SJSA1 (cell line): ENCODE measurements around the gene CLMP. TPM values are rescaled to one million over a fixed set of nuclear protein-coding genes. Genes with fewer than 3 reads are reported as not detected.
"Not testable (repeated sequence)": the region's sequence is repeated elsewhere in the genome, so short reads cannot be mapped to it uniquely, and the experiment has no call there.

Experiments used
- DNase-seq, 2 experiments: peaks; one replicate each; pipeline ENCODE4 v3.0.0-alpha.2; 2015 to 2020; ENCODE audit warnings: low spot score in 2 of 2, low read depth in 1 of 2
- H3K27ac ChIP-seq: fragments of 250-450 bp; sonication (Bioruptor Pico); 2 replicates; pipeline ENCODE4 v1.5.1; 2020; ENCODE audit warnings: mild to moderate bottlenecking, moderate library complexity
- H3K27me3 ChIP-seq: fragments of 250-450 bp; sonication (Bioruptor Pico); replicated peaks from 2 replicates; pipeline ENCODE4 v1.5.1; 2020; ENCODE audit warnings: mild to moderate bottlenecking, moderate library complexity
- H3K36me3 ChIP-seq: fragments of 250-450 bp; sonication (Bioruptor Pico); 2 replicates; pipeline ENCODE4 v1.5.1; 2020; ENCODE audit warnings: mild to moderate bottlenecking
- H3K4me1 ChIP-seq: fragments of 250-450 bp; sonication (Bioruptor Pico); replicated peaks from 2 replicates; pipeline ENCODE4 v1.6.1; 2021; ENCODE audit warnings: mild to moderate bottlenecking
- H3K4me3 ChIP-seq: fragments of 250-450 bp; sonication (Bioruptor Pico); 2 replicates; pipeline ENCODE4 v1.5.1; 2020; ENCODE audit warnings: mild to moderate bottlenecking
- H3K9me3 ChIP-seq: fragments of 250-450 bp; sonication (Bioruptor Pico); replicated peaks from 2 replicates; pipeline ENCODE4 v1.5.1; 2020; ENCODE audit warnings: mild to moderate bottlenecking
- total RNA-seq: library from RNA; depleted of rRNA; stranded (reverse); fragments of >200 nt; shearing (Covaris generic); gene quantifications from 2 replicates; pipeline ENCODE4 v1.2.3, GENCODE V29; 2014

The CLMP gene
- total RNA-seq, 1 experiment from 2014 or later = 21.6 TPM

DNA sequence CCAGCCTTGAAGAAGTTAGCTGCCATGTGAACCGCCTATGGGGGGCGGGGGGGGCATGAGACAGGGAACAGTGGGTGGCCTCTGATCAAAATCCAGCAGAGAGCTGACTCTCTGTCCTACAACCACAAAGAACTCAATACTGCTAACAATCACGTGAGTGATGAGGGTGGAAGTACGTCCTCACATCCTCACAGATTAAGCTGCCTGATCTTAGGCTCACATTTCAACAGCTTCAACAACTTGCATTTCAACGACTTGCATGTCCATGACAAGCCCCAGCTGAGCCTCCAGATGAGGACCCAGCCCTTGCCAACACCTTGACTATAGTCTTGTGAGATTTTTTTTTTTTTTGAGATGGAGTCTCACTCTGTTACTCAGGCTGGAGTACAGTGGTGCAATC is 51.6 kb downstream of the CLMP start:
- Histone ChIP-seq H3K27ac (no peak overlapping the region), H3K9me3 (no peaks in the 10 kb centered on the region), H3K4me3 (no peak overlapping the region), H3K4me1 (peaks cover 31% of the 10 kb centered on the region), H3K36me3 (no peaks in the 10 kb centered on the region), H3K27me3 (no peaks in the 10 kb centered on the region)
- DNase-seq = no peak

DNA sequence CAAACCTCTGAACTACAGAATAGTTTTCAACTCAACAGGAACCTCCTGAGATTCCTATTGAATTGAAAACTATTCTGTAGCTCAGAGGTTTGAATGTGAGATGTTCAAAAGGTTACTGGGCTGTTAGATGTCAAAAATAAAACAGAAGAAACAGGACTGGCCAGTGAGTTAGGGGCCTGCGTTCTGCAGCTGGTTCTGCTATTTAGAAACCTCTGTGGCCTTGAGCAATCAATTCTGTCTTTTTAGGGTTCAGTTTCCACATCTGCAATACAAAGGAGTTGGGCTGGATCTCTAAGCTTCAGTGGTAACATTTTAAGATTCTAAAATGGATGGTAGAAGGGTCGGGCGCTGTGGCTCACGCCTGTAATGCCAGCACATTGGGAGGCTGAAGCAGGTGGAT is 55.8 kb downstream of the CLMP start:
- Histone ChIP-seq H3K4me1 (peaks cover 33% of the 10 kb centered on the region), H3K9me3 (no peaks in the 10 kb centered on the region), H3K27ac (no peak overlapping the region)

DNA sequence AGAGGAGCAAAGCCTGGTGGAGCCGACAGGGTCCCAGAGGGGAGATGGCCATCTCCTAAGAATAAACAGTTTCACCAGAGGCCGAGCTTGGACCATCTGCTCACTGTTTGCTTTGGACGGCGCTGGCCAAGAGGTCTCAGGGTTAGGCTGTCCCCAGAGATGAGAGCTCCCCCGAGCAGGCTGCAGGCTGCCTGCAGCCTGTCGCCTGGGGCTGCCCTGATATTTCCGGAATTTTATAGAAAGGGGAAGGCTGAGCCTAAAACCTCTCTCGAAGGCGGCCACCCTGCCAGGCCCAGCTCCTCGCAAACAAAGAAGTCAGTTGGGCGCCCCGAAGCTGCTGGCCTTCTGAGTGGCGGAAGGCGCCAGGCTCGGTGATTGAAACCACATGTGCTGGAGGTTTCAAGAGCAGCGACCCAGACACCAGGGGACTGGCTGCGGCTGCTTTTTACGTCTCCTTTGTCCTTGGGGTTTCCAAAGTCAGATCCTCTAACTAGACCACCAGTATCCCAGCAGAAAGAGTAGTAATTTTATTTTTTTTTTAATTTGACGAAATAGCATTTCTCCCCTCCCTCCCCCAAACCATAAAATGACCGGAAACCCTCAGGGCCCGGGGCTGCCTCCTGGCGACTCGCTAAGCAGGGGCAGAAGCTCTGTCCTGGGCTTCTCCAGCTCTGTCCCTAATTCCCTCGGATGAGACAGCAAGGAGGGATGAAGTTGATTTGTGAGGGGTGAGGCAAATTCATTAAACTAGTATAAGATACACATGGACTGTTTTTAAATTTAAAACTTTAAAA is 57.4 kb downstream of the CLMP start:
- Histone ChIP-seq H3K36me3 (no peaks in the 10 kb centered on the region), H3K4me1 (peaks cover 24% of the 10 kb centered on the region), H3K27me3 (no peaks in the 10 kb centered on the region), H3K9me3 (no peaks in the 10 kb centered on the region), H3K4me3 (peak overlapping the region; percentile 15; the same call in 1 of the 2 replicates), H3K27ac (peak overlapping the region; percentile 72)
- peak; percentile 92 to 93 for DNase-seq

More for the DNA sequence above, 55.8 kb downstream of the CLMP start:
- Histone ChIP-seq H3K36me3 (no peaks in the 10 kb centered on the region), H3K4me3 (no peak overlapping the region), H3K27me3 (no peaks in the 10 kb centered on the region)
- no peak for DNase-seq

DNA sequence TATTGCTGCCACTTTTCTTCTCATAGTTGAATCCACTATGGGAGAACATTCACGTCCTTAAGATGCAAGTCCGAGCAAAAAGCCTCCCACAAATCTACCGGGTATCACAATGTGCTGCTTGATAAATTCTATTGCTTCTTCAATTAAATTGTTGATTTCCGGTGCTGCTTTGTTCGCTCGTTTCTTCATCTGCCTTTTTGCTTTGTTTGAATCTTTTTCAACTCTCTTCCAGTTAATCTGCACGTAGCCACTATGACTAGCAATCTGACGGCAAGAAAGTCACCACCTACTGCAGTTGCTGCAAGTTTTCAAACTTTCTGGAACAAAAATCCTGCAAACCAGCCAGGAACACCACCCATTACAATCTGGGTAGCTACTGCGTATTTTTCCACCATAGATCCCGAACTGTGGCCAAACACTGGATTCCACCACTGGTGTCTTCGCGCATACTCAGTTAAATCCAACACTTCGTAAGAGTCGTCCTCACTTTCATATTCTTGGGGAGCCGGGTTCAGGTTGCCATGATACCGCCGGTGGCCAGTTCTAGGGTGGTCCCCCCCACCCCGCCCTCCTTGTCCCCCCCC is 59.1 kb downstream of the CLMP start:
- peaks cover 25% of the 10 kb centered on the region for H3K4me1 ChIP-seq
- H3K9me3 ChIP-seq = no peaks in the 10 kb centered on the region
- no peak overlapping the region for H3K27ac ChIP-seq
- H3K27me3 ChIP-seq = no peaks in the 10 kb centered on the region
- H3K4me3 ChIP-seq = no peak overlapping the region
- no peaks in the 10 kb centered on the region for H3K36me3 ChIP-seq
- no peak for DNase-seq

DNA sequence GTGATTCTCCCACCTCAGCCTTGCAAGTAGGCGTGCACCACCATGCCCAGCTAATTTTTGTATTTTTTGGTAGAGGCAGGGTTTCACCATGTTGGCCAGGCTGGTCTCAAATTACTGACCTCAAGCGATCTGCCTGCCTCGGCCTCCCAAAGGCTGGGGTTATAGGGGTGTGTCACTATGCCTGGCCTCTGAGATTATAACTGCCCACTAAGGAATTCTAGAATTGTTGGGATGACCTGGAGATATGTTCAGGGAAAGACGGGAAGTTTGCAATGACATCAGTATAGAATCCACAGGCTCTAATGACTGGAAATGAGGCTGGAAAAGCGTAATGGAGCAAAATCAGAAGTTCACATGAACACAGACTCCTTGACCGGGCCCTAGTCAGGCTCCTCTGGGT is 62.2 kb downstream of the CLMP start:
- Histone ChIP-seq H3K4me3 (no peak overlapping the region), H3K4me1 (peaks cover 24% of the 10 kb centered on the region), H3K9me3 (no peaks in the 10 kb centered on the region), H3K27me3 (no peaks in the 10 kb centered on the region), H3K27ac (no peak overlapping the region), H3K36me3 (no peaks in the 10 kb centered on the region)
- no peak for DNase-seq

DNA sequence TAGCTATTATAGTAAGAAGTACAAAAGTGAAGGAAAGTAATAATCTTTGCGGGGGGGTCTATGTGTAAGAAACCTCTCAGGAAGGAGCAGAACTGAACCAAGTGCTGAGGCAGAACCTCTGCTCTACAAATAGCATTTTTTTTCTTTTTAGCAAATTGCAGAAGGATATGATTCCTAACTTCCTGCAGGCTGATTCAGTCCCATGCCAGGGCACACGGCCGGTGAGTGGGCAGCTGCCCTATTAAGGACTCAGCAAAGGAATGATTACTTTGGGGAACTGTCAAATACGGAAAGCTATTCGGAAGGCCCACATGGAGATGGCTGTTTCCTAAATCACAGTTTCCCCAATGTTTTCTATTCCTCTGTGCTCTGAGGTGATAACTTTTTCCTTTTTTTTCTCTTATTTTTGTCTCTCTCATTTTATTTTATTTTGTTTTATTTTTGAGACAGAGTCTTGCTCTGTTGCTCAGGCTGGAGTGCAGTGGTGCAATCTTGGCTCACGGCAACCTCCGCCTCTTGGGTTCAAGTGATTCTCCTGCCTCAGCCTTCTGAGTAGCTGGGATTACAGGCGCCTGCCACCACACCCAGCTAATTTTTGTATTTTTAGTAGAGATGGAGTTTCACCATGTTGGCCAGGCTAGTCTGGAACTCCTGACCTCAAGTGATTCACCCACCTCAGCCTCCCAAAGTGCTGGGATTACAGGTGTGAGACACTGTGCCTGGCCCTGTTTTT is 62.8 kb downstream of the CLMP start:
- not testable (repeated sequence) for H3K36me3 ChIP-seq, H3K27me3 ChIP-seq, H3K9me3 ChIP-seq, H3K27ac ChIP-seq, DNase-seq, H3K4me3 ChIP-seq
- peaks cover 22% of the 10 kb centered on the region for H3K4me1 ChIP-seq

DNA sequence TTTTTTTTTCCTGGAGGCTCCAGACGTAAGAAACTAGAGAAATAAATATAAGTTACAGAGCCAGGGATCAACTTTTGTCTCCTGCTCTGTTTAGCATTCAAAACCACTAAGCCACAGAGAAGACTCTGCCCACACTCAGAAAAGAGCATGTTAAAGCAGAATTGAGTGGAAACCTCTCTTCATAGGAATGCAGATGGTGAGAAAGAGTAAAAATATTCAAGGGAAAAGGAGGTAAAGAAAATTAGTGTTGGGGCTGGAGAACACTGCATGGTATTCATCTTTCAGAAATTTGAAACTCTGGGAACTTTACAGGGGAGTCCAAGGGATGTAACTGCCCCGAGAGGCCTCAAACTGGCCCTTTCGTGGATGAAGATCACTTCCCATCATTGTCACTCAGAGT is 65.1 kb downstream of the CLMP start:
- no peaks in the 10 kb centered on the region for H3K27me3 ChIP-seq
- no peaks in the 10 kb centered on the region for H3K36me3 ChIP-seq
- H3K4me3 ChIP-seq = no peak overlapping the region
- H3K4me1 ChIP-seq = peaks cover 19% of the 10 kb centered on the region
- peak overlapping the region; percentile 78 for H3K27ac ChIP-seq
- DNase-seq = peak in 1 of 2 experiments; percentile 69
- H3K9me3 ChIP-seq = no peaks in the 10 kb centered on the region

DNA sequence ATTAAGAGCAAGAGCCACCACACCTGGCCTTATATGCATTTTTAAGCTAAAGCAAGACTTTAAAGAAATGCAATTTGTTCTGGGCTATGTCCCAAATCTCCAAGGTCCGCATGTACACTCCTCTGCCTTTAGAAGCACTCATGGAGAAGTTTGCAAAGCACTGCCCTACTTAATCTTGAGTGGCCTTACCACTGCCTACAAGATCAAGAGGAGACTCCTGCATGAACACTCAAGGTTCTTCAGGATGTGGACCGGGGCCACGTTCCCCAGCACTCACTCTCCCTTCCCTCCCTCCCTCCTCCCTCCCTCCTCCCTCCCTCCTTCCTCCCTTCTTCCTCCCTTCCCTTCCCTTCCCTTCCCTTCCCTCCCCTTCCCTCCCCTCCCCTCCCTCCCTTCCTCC is 69.9 kb downstream of the CLMP start:
- no peaks in the 10 kb centered on the region for H3K27me3 ChIP-seq
- no peak for DNase-seq
- no peaks in the 10 kb centered on the region for H3K36me3 ChIP-seq

DNA sequence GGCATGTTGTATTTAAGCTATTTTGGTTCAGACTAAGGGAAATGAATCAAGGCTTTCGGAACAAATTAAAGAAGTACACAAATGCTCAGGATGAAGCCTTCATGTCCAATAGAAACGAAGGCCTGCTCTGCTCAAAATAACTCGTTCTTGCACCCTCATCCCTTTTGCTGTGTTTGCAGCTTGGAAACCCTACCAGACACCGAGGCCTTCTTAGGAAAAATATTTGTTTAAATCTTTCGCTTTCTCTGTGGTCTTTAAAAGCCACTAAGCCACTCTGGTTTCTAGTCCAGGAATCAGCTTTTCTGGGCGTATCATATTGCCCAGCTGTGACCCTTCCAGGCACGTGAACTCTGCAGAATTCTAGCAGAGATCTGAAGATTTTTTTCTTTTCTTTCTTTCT is 72.2 kb downstream of the CLMP start:
- peak in 1 of 2 experiments; percentile 11 for DNase-seq
- Histone ChIP-seq H3K4me3 (no peak overlapping the region), H3K27me3 (no peaks in the 10 kb centered on the region), H3K27ac (peak overlapping the region; percentile 12; the same call in 1 of the 2 replicates), H3K4me1 (peaks cover 29% of the 10 kb centered on the region), H3K9me3 (no peaks in the 10 kb centered on the region), H3K36me3 (no peaks in the 10 kb centered on the region)

More for the DNA sequence above, 69.9 kb downstream of the CLMP start:
- no peaks in the 10 kb centered on the region for H3K9me3 ChIP-seq
- no peak overlapping the region for H3K27ac ChIP-seq
- peaks cover 24% of the 10 kb centered on the region for H3K4me1 ChIP-seq
- no peak overlapping the region for H3K4me3 ChIP-seq

DNA sequence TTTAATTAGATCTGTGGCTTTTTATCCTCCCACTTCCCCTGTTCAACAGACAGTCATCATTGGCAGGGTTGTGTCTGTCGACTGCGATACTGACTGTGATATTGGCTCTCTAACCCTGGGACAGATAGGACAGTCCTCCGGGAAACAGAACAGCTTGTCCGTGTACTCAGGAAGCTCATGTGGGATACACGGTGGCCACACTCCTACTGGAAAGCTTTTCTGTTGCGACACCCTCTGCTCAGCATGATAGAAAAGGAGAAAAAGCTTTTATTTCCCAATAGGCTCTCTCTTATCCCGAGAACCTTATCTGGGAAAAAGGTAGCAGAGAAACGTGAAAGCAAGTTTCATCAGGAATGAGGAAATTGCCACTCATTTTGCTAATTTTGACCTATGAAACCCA is 72.7 kb downstream of the CLMP start:
- Histone ChIP-seq H3K27me3 (no peaks in the 10 kb centered on the region), H3K27ac (peak overlapping the region; percentile 12; the same call in 1 of the 2 replicates), H3K4me1 (peaks cover 32% of the 10 kb centered on the region), H3K4me3 (no peak overlapping the region), H3K9me3 (no peaks in the 10 kb centered on the region), H3K36me3 (no peaks in the 10 kb centered on the region)
- peak in 1 of 2 experiments; percentile 2 for DNase-seq

DNA sequence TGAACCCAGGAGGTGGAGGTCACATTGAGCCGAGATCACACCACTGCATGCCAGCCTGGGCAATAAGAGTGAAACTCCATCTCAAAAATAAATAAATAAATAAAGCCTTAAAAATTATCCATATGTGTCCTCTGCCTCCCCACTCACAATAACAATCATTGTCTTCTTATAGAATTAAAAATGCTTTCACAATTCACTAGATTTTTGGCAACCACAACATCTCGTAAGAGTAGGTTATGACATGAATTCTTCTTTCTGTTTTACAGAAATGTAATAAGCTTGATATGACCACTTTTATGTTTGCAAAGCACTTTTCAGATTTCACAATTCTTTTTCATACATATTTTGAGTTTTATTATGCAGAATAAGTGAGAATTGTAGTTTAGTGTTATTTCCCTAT is 78.6 kb downstream of the CLMP start:
- no peak overlapping the region for H3K4me3 ChIP-seq
- no peak overlapping the region for H3K27ac ChIP-seq
- peaks cover 13% of the 10 kb centered on the region for H3K4me1 ChIP-seq
- no peaks in the 10 kb centered on the region for H3K27me3 ChIP-seq
- DNase-seq = no peak
- H3K9me3 ChIP-seq = no peaks in the 10 kb centered on the region
- 0 out of 2 replicates have a peak, but pooled peaks cover 1% of the 10 kb centered on the region for H3K36me3 ChIP-seq

DNA sequence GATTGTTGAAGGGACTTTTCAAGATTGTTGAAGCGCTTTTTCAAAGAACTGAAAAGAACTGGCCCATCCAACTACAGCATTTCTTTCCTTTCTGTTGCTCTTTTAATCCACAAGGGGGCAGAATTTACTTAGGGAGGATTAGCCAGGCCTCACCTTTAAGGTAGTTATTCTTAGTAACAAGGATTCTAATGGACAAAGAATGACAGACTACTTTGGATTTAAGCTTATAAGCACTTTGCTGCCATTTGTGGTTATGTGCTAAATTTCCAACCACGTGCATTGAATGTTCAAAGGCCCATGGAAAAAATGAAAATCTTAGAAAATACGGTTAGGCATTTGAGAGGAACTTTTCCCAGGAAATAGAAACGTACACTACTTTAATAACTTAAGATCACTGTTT is 83.6 kb downstream of the CLMP start:
- Histone ChIP-seq H3K27me3 (no peaks in the 10 kb centered on the region), H3K36me3 (0 out of 2 replicates have a peak, but pooled peaks cover 2% of the 10 kb centered on the region), H3K27ac (no peak overlapping the region), H3K4me1 (no peaks in the 10 kb centered on the region), H3K4me3 (no peak overlapping the region), H3K9me3 (no peaks in the 10 kb centered on the region)
- peak in 1 of 2 experiments; percentile 37 for DNase-seq

DNA sequence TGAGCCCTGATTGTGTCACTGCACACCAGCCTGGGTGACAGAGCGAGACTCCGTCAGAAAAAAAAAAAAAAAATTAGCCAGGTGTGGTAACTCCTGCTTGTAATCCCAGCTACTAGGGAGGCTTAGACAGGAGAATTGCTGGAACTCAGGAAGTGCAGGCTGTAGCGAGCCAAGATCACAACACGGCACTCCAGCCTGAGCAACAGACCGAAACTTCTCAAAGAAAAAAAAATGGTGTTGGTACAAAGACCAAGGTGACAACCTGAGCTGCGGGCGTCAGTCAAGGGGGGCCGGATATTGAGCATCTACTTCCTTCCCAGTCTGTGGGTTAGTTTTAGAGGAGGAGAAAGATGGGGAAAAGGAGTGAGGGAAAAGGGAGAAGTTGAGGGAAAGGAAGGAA is 84.7 kb downstream of the CLMP start:
- Histone ChIP-seq H3K9me3 (no peaks in the 10 kb centered on the region), H3K36me3 (0 out of 2 replicates have a peak, but pooled peaks cover 2% of the 10 kb centered on the region), H3K27me3 (no peaks in the 10 kb centered on the region), H3K27ac (no peak overlapping the region), H3K4me3 (no peak overlapping the region), H3K4me1 (no peaks in the 10 kb centered on the region)
- no peak for DNase-seq
